ENCODE data around the gene CDH23. TPM values are rescaled to one million over a fixed set of nuclear protein-coding genes. Genes with fewer than 3 reads are reported as not detected.

CDH23 gene
- total and polyA plus RNA-seq, 8 donors, result 3.4 to 64.6 (median 9.9) TPM

- FAIRE-seq (no peak), ATAC-seq (no peak), DNase-seq (no peak)
- Histone ChIP-seq H3K4me1 (no peaks in the 10 kb centered on the region), H3K27me3 (no peaks in the 10 kb centered on the region), H3K4me3 (no peak overlapping the region), H3K27ac (no peak overlapping the region), H3K36me3 (peaks cover 13 to 75% (median 46%) of the 10 kb centered on the region in 3 donors), H3K9me3 (no peaks in the 10 kb centered on the region)
- intact Hi-C loops (cut with DNase I), result no loop called here
- TF ChIP-seq CTCF (IDR thresholded peaks at IDR 0.05), result no peak
- 92 to 96% methylated on average over 5 of the region's 5 CpGs for WGBS, 2 donors
Observed at GRCh38 chr10:71829896-71830295, 433.2 kb downstream of the CDH23 start.

GRCh38 chr10:71830726-71831125 lies 434.0 kb downstream of the CDH23 start:
- H3K36me3 ChIP-seq, result peaks cover 13 to 67% (median 40%) of the 10 kb centered on the region in 3 donors
- intact Hi-C loops (cut with DNase I), result no loop called here
- no peak for FAIRE-seq
- DNase-seq, result no peak
- H3K4me1 ChIP-seq, result peaks cover 0 to 2% (median 0%) of the 10 kb centered on the region in 3 donors
- 86 to 96% methylated on average over 4 of the region's 4 CpGs for WGBS, 2 donors
- no peaks in the 10 kb centered on the region for H3K9me3 ChIP-seq
- H3K27me3 ChIP-seq, result no peaks in the 10 kb centered on the region
- no peak for TF ChIP-seq CTCF (IDR thresholded peaks at IDR 0.05)
- no peak overlapping the region for H3K27ac ChIP-seq
- H3K4me3 ChIP-seq, result no peak overlapping the region
- no peak for ATAC-seq

- intact Hi-C loops (cut with DNase I), result no loop called here
- no peak for ATAC-seq
- H3K4me3 ChIP-seq, result no peak overlapping the region
- no peak for TF ChIP-seq CTCF (IDR thresholded peaks at IDR 0.05)
- no peaks in the 10 kb centered on the region for H3K9me3 ChIP-seq
- H3K4me1 ChIP-seq, result peaks cover 0 to 11% (median 1%) of the 10 kb centered on the region in 3 donors
- no peak for FAIRE-seq
- H3K27me3 ChIP-seq, result no peaks in the 10 kb centered on the region
- no peak for DNase-seq
- H3K36me3 ChIP-seq, result peaks cover 4 to 55% (median 34%) of the 10 kb centered on the region in 3 donors
- 91 to 95% methylated on average over 19 of the region's 19 CpGs for WGBS, 2 donors
- no peak overlapping the region for H3K27ac ChIP-seq
Observed at GRCh38 chr10:71831646-71832552, 435.2 kb downstream of the CDH23 start.

- Histone ChIP-seq H3K27me3 (no peaks in the 10 kb centered on the region), H3K27ac (no peak overlapping the region), H3K9me3 (no peaks in the 10 kb centered on the region), H3K4me3 (no peak overlapping the region), H3K36me3 (peaks cover 2 to 44% (median 28%) of the 10 kb centered on the region in 3 donors), H3K4me1 (peaks cover 0 to 18% (median 9%) of the 10 kb centered on the region in 3 donors)
- intact Hi-C loops (cut with DNase I), result no loop called here
- DNase-seq, result no peak
- no peak for FAIRE-seq
- no peak for TF ChIP-seq CTCF (IDR thresholded peaks at IDR 0.05)
- WGBS, 2 donors, result 89 to 90% methylated on average over 5 of the region's 5 CpGs
- no peak for ATAC-seq
Observed at GRCh38 chr10:71832967-71833366, 436.2 kb downstream of the CDH23 start.
